Ecto neural progenitor cell (in vitro differentiated cells): Measurements from ENCODE around the gene PXK.
"Not testable (repeated sequence)": the region's sequence is repeated elsewhere in the genome, so short reads cannot be mapped to it uniquely, and the experiment has no call there.

Experiments
- DNase-seq: peaks from one replicate; pipeline ENCODE4 v3.0.0-alpha.2; 2018; ENCODE audit warnings: low spot score

PXK gene

GRCh38 chr3:58332575-58333188 lies at the start of gene PXK:
TSS of gene PXK (plus strand) at chr3:58332892. CDS start at chr3:58332989, 97 bp downstream.
- peak; percentile 83 for DNase-seq

- DNase-seq = no peak
Measured at GRCh38 chr3:58285334-58285733, 47.4 kb upstream of the PXK start.

GRCh38 chr3:58287354-58287753 lies 45.3 kb upstream of the PXK start:
- DNase-seq = no peak

DNA sequence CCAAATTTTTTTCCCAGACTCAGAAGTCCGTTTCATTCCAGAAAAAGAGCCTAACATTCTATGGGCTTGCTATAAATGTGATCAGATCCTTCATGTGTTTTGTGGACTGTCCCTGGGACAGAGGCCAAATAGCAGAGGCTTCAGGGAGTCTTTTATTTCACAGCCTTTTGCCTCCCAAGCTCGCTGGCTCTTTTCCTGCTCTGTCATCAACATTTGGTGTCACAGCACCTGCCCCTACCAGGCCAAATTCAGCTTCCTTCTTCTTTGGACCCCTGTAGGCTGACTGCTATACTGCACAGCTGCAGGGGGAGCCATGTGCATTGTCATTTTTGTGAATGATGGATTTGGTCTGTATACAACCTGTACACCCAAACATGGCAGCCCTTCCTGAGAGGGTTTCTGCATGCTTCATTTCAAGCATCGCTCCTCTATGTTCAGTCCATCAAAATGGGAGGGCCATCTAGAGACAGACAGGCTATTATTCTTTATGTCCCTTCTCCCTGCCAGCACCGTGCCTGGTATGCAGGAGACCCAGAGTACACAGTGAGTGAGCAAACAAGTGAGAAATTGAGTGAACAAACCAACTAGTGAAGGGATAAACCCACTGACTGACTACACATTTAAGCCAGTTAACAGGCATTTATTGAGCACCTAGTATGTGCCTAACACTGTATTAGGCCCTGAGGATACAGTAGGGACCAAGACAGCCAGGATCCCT lies 44.5 kb upstream of the PXK start:
- DNase-seq = no peak

GRCh38 chr3:58288964-58289613 lies 43.6 kb upstream of the PXK start:
- DNase-seq = not testable (repeated sequence)

DNA sequence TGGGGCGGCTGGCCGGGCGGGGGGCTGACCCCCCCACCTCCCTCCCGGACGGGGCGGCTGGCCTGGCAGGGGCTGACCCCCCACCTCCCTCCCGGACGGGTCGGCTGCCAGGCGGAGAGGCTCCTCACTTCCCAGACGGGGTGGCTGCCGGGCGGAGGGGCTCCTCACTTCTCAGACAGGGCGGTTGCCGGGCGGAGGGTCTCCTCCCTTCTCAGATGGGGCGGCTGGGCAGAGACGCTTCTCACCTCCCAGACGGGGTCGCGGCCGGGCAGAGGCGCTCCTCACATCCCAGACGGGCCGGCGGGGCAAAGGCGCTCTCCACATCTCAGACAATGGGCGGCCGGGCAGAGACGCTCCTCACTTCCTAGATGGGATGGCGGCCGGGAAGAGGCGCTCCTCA lies 42.2 kb upstream of the PXK start:
- DNase-seq = not testable (repeated sequence)

GRCh38 chr3:58291671-58292338 lies 40.9 kb upstream of the PXK start:
- DNase-seq = no peak

- peak; percentile 16 for DNase-seq
Measured at GRCh38 chr3:58292866-58293265, 39.8 kb upstream of the PXK start.

- peak; percentile 15 for DNase-seq
Measured at GRCh38 chr3:58293516-58293915, 39.2 kb upstream of the PXK start.

- DNase-seq = no peak
Measured at GRCh38 chr3:58296269-58296668, 36.4 kb upstream of the PXK start.

DNA sequence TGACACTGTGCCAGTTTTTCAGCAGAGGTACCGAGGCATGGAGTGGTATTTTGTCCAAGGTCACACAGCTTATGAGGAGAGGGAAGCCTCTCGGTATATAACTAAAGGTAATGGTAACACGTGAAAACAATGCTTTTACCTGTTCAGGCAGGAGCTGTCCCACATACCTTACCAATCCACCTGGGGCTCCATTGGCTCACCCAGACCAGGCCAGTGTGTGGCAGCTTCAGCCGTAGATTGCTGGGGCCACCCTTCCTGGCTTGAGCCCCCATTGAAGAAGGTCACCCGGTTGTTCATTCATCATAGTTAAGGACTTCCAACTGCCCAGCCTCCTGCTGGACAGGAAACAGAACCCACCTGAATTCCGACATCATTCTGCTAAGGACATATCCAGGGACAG lies 35.8 kb upstream of the PXK start:
- DNase-seq = peak; percentile 29

- no peak for DNase-seq
Measured at GRCh38 chr3:58298190-58298589, 34.5 kb upstream of the PXK start.

DNA sequence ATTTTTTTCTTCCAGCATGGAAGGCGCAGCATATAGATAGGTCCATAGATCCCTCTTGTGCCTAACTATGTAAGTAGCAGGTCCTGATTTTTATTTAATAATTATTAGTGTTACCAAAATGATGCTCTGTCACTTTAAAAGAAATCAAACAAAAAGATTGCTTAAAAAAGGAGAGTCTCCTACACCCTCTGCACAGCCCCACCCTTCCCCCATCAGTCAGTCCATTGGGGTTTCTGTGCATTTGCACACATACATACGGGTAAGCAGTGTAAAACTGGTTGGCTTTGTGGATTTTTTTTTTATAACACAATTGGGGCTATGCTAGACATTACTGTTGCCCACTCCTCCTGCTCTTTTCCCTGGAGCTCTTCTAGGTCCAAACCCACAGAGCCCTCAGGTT lies 33.6 kb upstream of the PXK start:
- DNase-seq = no peak

- no peak for DNase-seq
Measured at GRCh38 chr3:58299839-58300516, 32.7 kb upstream of the PXK start.

GRCh38 chr3:58305882-58306711 lies 26.6 kb upstream of the PXK start, which contains the start of the genes HTD2 and RPP14:
TSS of gene HTD2 (plus strand) at chr3:58306520. CDS start at chr3:58317614, 11,094 bp downstream.
TSS of gene RPP14 (plus strand) at chr3:58306245. CDS start at chr3:58310330, 4,085 bp downstream.
- DNase-seq = peak; percentile 98

- no peak for DNase-seq
Measured at GRCh38 chr3:58307639-58308215, 25.0 kb upstream of the PXK start.

DNA sequence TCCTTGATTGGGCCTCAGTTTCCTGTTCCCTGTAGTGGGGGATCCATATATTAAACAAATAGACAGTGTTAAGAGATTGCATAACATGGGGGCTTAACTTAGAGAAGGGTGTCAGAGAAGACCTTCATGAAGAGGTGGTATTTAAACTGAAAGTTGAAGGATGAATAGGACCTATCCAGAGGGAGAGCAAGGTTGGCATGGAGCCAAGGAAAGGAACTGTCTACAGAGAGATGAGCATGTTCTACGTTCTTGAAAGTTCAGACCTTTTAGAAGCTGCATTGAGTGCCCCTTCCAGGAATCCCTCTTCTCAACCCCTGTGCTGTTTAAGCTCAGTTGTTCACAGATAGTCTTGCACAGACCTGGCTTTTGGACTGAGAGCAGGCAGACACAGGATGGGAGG lies 24.0 kb upstream of the PXK start:
- no peak for DNase-seq

GRCh38 chr3:58317811-58318210 lies 14.9 kb upstream of the PXK start:
- no peak for DNase-seq

- no peak for DNase-seq
Measured at GRCh38 chr3:58321791-58322190, 10.9 kb upstream of the PXK start.

DNA sequence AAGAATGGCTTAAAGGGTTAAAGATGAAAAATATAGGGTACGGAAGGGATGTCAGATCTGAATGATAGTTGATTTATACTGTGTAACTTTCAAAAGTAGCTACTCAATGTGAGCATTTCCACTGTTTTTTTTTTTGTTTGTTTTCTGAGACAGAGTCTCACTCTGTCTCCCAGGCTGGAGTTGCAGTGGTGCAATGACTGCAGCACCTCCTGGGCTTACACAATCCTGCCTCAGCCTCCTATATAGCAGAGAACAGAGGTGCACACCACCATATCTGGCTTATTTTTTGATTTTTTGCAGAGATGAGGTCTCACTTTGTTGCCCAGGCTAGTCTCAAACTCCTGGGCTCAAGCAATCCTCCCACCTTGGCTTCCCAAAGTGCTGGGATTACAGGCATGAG lies 9.9 kb upstream of the PXK start:
- no peak for DNase-seq
